NCI-H146 (cell line): ENCODE results near the gene PNPLA7.
"Not testable (repeated sequence)": the region's sequence is repeated elsewhere in the genome, so short reads cannot be mapped to it uniquely, and the experiment has no call there.

ENCODE experiments used
- DNase-seq: peaks from one replicate; lab custom pipeline; 2025; lab: John Stamatoyannopoulos, UW

The PNPLA7 gene

GRCh38 chr9:137550231-137550621 lies at the start of gene PNPLA7:
Gene PNPLA7 (minus strand): TSS chr9:137550402. CDS start chr9:137550197, 205 bp downstream.
- DNase-seq, result peak; percentile 82

DNA sequence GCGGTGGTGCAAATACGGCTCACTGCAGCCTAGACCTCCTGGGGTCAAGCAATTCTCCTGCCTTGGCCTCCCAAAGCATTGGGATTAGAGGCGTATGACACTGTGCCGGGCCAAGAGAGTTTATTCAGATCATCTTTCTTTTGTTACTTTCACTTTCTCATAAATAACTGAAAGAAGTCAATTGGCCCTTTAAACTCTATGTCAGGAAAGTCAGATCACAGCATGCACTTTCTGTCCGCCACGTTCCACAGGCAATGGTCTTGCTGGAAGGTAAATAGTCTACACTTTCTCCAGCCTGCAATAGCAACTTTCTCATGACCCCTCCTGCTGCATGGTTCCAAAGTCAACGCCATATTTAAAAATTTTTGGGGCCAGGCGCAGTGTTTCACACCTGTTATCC lies 48.7 kb upstream of the PNPLA7 start:
- no peak for DNase-seq

- DNase-seq, result not testable (repeated sequence)
These were observed 46.4 kb upstream of the PNPLA7 start for GRCh38 chr9:137596577-137596976.

- DNase-seq, result no peak
These were observed 43.0 kb upstream of the PNPLA7 start for GRCh38 chr9:137593176-137593575.

- DNase-seq, result no peak
These were observed 42.6 kb upstream of the PNPLA7 start for GRCh38 chr9:137592767-137593166.

- DNase-seq, result peak; percentile 78
These were observed 40.5 kb upstream of the PNPLA7 start, which contains the start of gene ZMYND19 for GRCh38 chr9:137590469-137591383. Gene ZMYND19 (minus strand): TSS chr9:137590512. CDS start chr9:137590263, 249 bp downstream.

DNA sequence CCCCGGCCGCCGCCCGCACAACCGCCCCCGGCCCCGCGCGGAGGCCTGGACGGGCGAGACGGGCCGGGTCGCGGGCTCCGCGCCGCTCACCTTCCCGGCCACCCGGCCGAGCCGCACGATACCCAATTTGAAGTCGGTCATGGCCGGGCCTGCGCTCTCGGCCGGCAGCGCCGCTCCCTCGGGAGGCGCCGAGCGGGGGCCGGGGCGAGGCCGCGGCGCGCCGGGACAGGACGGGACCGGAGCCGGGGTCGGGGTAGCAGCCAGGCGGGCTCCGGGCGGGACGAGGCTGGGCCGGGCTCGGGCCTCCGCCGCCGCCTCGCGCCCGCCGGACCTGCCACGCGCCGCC lies 39.9 kb upstream of the PNPLA7 start:
- no peak for DNase-seq

DNA sequence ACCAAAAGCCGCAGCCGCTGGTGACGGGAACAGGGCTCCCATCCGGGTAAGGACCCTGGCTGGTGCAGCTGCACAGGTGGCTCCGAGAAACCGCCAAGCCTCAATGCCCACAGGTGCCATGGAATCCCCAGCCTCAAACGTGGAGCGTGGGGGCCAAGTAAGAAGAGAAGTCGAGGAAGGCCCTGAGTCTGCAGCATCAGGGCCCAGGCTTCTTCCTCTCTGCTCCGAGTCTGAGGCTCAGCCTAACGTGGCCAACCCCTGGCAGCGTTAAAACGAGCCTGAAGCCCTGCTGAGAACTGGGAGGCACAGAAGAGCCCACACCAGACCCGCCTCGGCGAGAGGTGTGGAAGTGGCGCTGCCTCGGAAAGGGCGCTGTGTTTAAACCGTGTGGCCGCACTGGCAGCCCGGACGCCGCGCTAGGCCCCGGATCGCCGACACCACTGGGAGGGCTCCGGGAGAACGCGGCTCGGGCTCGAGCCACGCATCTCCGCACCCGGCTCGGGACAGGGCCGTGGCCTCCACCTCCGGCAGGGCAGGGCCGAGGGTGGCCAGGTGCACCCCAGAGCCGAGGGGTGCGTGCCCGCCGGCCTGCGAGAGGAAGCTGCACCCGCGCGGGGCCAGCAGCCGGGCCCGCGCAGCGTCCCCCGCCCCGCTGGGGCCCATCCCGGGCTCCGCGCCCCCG lies 39.4 kb upstream of the PNPLA7 start:
- peak; percentile 20 for DNase-seq

- DNase-seq, result no peak
These were observed 38.7 kb upstream of the PNPLA7 start for GRCh38 chr9:137588891-137589290.

GRCh38 chr9:137588311-137588710 lies 38.1 kb upstream of the PNPLA7 start:
- no peak for DNase-seq

DNA sequence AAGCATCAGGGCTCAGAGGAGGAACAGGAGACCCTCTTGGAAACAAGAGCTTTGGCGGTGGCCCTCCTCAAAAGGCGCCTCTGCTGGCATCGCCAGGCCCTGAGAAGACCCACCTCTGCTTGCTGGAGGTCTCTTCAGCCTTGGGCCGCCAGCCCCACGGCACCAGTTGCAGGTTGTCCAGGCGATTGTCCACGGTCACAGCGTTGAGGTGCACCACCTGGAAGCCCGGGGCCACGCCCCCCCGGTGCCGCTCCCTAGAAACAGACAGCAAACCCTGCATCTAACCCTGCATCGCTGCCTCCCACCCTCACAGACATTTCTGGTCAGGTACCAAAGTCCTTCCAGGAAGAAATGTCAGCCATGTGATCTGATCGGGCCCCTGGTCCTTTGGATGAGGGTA lies 36.7 kb upstream of the PNPLA7 start:
- DNase-seq, result no peak

DNA sequence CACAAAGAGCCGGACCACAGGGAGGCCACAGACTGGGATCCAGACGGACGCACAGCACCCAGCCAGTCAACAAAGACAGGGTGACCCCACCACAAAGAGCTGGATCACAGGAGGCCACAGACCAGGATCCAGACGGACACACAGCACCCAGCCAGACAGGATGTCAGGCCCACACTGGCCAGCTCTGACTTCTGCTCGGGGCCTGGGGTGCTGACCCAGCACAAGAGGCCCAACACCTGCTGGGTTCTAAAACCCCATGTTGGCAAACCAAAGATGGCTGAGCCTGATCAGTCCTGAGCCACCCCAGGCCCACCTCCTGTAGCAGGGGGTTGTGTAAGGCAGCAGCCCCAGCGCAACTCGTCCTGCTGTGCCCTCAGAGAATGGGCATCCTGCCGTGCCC lies 33.8 kb upstream of the PNPLA7 start:
- no peak for DNase-seq

DNA sequence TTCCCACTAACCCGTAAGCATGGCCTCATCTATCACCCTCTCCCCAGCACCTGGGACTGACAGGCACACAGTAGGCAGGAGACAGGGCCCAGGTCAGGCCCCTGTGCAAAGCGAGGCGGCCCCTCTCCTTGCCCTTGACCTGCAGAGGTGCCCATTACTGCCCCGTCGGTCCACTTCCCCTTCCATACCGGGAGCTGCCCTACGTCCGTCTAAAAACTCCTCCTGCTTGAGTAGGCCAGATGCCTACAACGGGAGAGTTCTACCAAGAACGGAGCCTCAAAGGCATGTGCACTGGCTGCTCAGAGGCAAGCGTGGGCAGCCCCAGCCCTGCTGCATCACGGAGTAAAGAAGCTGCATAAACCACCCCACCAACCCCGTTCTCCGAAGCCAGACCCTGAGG lies 33.1 kb upstream of the PNPLA7 start:
- no peak for DNase-seq

GRCh38 chr9:137582286-137582860 lies 32.2 kb upstream of the PNPLA7 start:
- no peak for DNase-seq

GRCh38 chr9:137581361-137582285 lies 31.4 kb upstream of the PNPLA7 start:
- DNase-seq, result no peak

- no peak for DNase-seq
These were observed 30.7 kb upstream of the PNPLA7 start for GRCh38 chr9:137580954-137581322.

DNA sequence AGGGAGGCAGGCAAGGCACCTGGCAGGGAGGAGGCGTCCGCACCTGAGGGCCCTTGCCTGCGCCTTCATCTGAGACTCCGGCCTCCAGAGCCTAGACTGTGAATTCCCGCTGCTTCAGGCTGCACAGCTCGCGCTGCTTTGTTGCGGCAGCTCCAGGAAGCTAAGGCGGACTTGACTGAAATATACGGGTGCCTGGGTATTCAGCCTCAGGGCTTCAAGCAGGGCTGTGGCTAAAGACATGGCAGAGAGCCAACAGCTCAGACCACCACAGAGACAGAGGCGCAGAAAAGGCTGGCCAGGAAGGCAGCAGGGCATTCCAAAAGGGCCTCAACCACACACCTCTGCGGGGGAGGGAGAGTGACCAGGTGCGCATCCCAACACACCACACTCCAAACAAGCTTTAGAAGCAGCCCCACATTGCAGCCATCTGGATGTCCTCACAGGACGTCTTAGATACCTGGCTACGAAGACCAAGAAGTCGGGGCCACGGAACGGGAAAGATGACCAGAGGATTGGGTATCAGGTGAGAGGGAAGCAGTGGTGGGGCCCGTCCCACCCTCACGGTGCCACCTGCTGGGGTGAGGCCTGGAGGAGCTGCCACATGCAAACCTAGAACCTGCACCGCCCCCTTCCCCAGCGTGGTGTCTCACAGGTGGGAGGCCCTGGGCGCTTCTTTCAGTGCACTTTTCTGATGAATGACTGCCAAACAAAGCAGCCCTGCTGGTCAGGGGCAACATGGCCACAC lies 30.2 kb upstream of the PNPLA7 start:
- peak; percentile 10 for DNase-seq

GRCh38 chr9:137579259-137579604 lies 29.0 kb upstream of the PNPLA7 start:
- no peak for DNase-seq

- DNase-seq, result peak; percentile 86
These were observed 28.5 kb upstream of the PNPLA7 start, which contains the start of gene DPH7 for GRCh38 chr9:137578518-137579258. Gene DPH7 (minus strand): TSS chr9:137578925. CDS start chr9:137578777, 148 bp downstream.

DNA sequence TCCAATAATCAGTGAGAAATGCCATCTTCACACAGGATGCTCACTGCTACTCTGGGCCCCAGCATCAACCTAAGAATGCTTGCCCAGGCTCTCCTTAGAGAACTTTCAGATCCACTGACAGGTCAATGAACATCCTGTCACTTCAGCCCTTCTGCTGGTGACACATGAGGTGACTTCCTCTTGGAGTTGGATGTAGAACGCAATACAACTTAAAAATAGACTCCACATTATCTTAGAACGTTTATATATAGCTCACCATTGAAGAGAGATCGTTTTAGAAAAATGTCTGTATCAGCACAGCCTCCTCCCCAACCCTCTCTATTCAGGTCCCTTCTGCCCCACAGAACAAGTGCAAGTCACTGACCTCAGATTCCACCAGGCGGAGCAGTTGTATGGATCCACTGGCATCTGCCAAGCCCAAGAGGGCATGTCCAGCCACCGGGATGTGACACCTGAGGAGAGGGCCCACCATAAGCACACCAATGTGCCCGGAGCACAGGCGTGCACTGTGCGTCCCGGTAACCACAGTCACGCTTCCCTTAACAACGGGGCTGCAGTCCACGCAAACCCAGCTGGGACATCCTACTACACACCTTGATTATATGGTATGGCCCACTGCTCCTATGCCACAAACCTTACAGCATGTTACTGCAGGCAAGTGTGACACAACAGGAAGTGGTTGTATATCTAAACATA lies 25.7 kb upstream of the PNPLA7 start:
- DNase-seq, result no peak
